HEK293T (cell line): ENCODE measurements around the gene LZTR1.

Experiments used
- CTCF ChIA-PET: fragments of 350-600 bp; formaldehyde crosslinking; extraction: SDS; loops from one replicate; lab custom pipeline; 2021; ENCODE audit warnings: antibody characterized with exemption, inconsistent platforms; lab: Yijun Ruan, JAX
- POLR2A ChIA-PET: fragments of 350-600 bp; formaldehyde crosslinking; extraction: SDS; loops from one replicate; lab custom pipeline; 2020; ENCODE audit warnings: antibody characterized with exemption, inconsistent platforms; lab: Yijun Ruan, JAX
- DNase-seq: peaks from one replicate; pipeline ENCODE4 v3.0.0; 2012; ENCODE audit warnings: mixed read lengths; ENCODE audit errors: extremely low spot score
- ARNT ChIP-seq: fragments of 450-650 bp; IDR thresholded peaks from 2 replicates; pipeline ENCODE4 v1.6.1; 2017; ENCODE audit warnings: mild to moderate bottlenecking
- BHLHE40 ChIP-seq: fragments of 450-650 bp; IDR thresholded peaks from 2 replicates; pipeline ENCODE4 v1.6.1; 2016; ENCODE audit warnings: mild to moderate bottlenecking, moderate library complexity, borderline replicate concordance
- CTBP1 ChIP-seq: fragments of 450-650 bp; IDR thresholded peaks from 2 replicates; pipeline ENCODE4 v1.6.1; 2016; ENCODE audit warnings: borderline replicate concordance
- ELF4 ChIP-seq: fragments of 450-650 bp; IDR thresholded peaks from 2 replicates; pipeline ENCODE4 v1.6.1; 2017; ENCODE audit warnings: antibody characterized with exemption
- FOXA1 ChIP-seq: fragments of 450-650 bp; IDR thresholded peaks from 2 replicates; pipeline ENCODE4 v1.6.1; 2016; ENCODE audit warnings: mild to moderate bottlenecking
- FOXK2 ChIP-seq: fragments of 450-650 bp; IDR thresholded peaks from 2 replicates; pipeline ENCODE4 v1.6.1; 2016; ENCODE audit warnings: mild to moderate bottlenecking
- FOXM1 ChIP-seq: fragments of 450-650 bp; IDR thresholded peaks from 2 replicates; pipeline ENCODE4 v1.6.1; 2017; ENCODE audit warnings: mild to moderate bottlenecking, borderline replicate concordance
- HDGF ChIP-seq: fragments of 450-650 bp; IDR thresholded peaks from 2 replicates; pipeline ENCODE4 v1.6.1; 2017; ENCODE audit warnings: antibody characterized with exemption, borderline replicate concordance
- L3MBTL2 ChIP-seq: fragments of 450-650 bp; conservative IDR thresholded peaks from 2 replicates; pipeline ENCODE4 v1.6.1; 2016; ENCODE audit warnings: mild to moderate bottlenecking
- LEF1 ChIP-seq: fragments of 450-650 bp; IDR thresholded peaks from 2 replicates; pipeline ENCODE4 v1.6.1; 2017; ENCODE audit warnings: mild to moderate bottlenecking, borderline replicate concordance
- NFRKB ChIP-seq: fragments of 450-650 bp; IDR thresholded peaks from 2 replicates; pipeline ENCODE4 v1.6.1; 2016; ENCODE audit warnings: mild to moderate bottlenecking, moderate library complexity
- PKNOX1 ChIP-seq: fragments of 450-650 bp; IDR thresholded peaks from 2 replicates; pipeline ENCODE4 v1.6.1; 2016
- SP1 ChIP-seq: fragments of 450-650 bp; IDR thresholded peaks from 2 replicates; pipeline ENCODE4 v1.6.1; 2017
- SUZ12 ChIP-seq: fragments of 450-650 bp; IDR thresholded peaks from 2 replicates; pipeline ENCODE4 v1.6.1; 2016; ENCODE audit warnings: mild to moderate bottlenecking
- TARDBP ChIP-seq: fragments of 450-650 bp; IDR thresholded peaks from 2 replicates; pipeline ENCODE4 v1.6.1; 2016
- ZNF384 ChIP-seq: fragments of 450-650 bp; IDR thresholded peaks from 2 replicates; pipeline ENCODE4 v1.6.1; 2016

LZTR1 gene

GRCh38 chr22:20992056-20992442 lies 10.0 kb downstream of the LZTR1 start:
- ChIA-PET CTCF (no interaction called here), POLR2A (interaction anchor here (4.6 to 5.5 kb wide), 2 partner anchors 11 kb away, joined by 28 to 43 read pairs; partner anchors contain the start of genes LZTR1 and THAP7)
- TF ChIP-seq SUZ12 (no peak), L3MBTL2 (no peak), ELF4 (no peak), FOXK2 (no peak), CTBP1 (no peak), NFRKB (no peak), FOXA1 (no peak)
- DNase-seq: no peak

- no peak for DNase-seq
- CTCF ChIA-PET: no interaction called here
- POLR2A ChIA-PET: interaction anchor here (4.6 to 5.5 kb wide), 2 partner anchors 10 to 11 kb away, joined by 28 to 43 read pairs; partner anchors contain the start of genes LZTR1 and THAP7
- TF ChIP-seq LEF1 (no peak), PKNOX1 (no peak), FOXA1 (no peak), NFRKB (no peak), TARDBP (no peak), FOXK2 (no peak), ELF4 (no peak), SUZ12 (no peak), FOXM1 (no peak), ZNF384 (no peak), ARNT (no peak), L3MBTL2 (no peak), SP1 (no peak), BHLHE40 (no peak), HDGF (no peak), CTBP1 (no peak)
Measured at GRCh38 chr22:20992456-20993303, 10.6 kb downstream of the LZTR1 start.

GRCh38 chr22:20993304-20994127 lies 11.4 kb downstream of the LZTR1 start:
- POLR2A ChIA-PET: interaction anchor here (4.6 to 5.5 kb wide), 2 partner anchors 9 to 12 kb away, joined by 28 to 43 read pairs; partner anchors contain the start of genes LZTR1 and THAP7
- no peak for TF ChIP-seq NFRKB
- no peak for TF ChIP-seq SP1
- TF ChIP-seq FOXA1: no peak
- no peak for DNase-seq
- CTCF ChIA-PET: no interaction called here

- CTCF ChIA-PET: no interaction called here
- TF ChIP-seq NFRKB (no peak), FOXK2 (no peak), PKNOX1 (no peak), ZNF384 (no peak), TARDBP (no peak), FOXM1 (no peak), FOXA1 (no peak), BHLHE40 (no peak), L3MBTL2 (no peak), ARNT (no peak), SP1 (no peak), CTBP1 (no peak), SUZ12 (no peak), LEF1 (no peak), ELF4 (no peak), HDGF (no peak)
- POLR2A ChIA-PET: interaction anchor here (5.5 kb wide), 1 partner anchor 13 kb away, joined by 43 read pairs; the partner anchor contains the start of gene LZTR1
- DNase-seq: no peak
Measured at GRCh38 chr22:20994128-20994901, 12.2 kb downstream of the LZTR1 start.

- POLR2A ChIA-PET: no interaction called here
- TF ChIP-seq L3MBTL2 (no peak), FOXK2 (no peak), BHLHE40 (no peak), CTBP1 (no peak), FOXA1 (no peak), ZNF384 (no peak), NFRKB (no peak), ELF4 (no peak), TARDBP (no peak), PKNOX1 (no peak), ARNT (no peak)
- CTCF ChIA-PET: no interaction called here
- no peak for DNase-seq
Measured at GRCh38 chr22:20994902-20995241, 12.8 kb downstream of the LZTR1 start.
